Sigmoid colon (tissue), 7 donors: ENCODE data around the gene FBXO42. TPM values are rescaled to one million over a fixed set of nuclear protein-coding genes. Genes with fewer than 3 reads are reported as not detected.
A peak's percentile ranks its signal among the peaks of the same experiment; 100 is the strongest.

Experiments used
- DNase-seq: peaks from one replicate; pipeline ENCODE4 v3.0.0-alpha.2; 2019
- H3K27ac ChIP-seq, 4 donors: fragments of 200-600 bp; sonication (generic); one replicate each; pipeline ENCODE4 v1.5.1; 2016 to 2019; ENCODE audit warnings: mild to moderate bottlenecking in 1 of 4
- H3K27me3 ChIP-seq, 3 donors: fragments of 200-600 bp; sonication (generic); one replicate each; pipeline ENCODE4 v1.5.1; 2019; ENCODE audit warnings: mild to moderate bottlenecking in 1 of 3
- H3K36me3 ChIP-seq, 4 donors: fragments of 200-600 bp; sonication (generic); one replicate each; pipeline ENCODE4 v1.5.1; 2016 to 2019
- H3K4me1 ChIP-seq, 4 donors: fragments of 200-600 bp; sonication (generic); one replicate each; pipeline ENCODE4 v1.5.1; 2017 to 2019
- H3K4me3 ChIP-seq, 4 donors: fragments of 200-600 bp; sonication (generic); one replicate each; pipeline ENCODE4 v1.5.1; 2017 to 2019; ENCODE audit warnings: mild to moderate bottlenecking in 2 of 4, moderate library complexity in 1 of 4
- H3K9me3 ChIP-seq, 4 donors: fragments of 200-600 bp in 3 of 4; sonication (generic) in 3 of 4; one replicate each; pipeline versions ENCODE4 v1.5.1 to v1.6.1; 2013 to 2019
- CTCF ChIP-seq, 4 experiments: fragments of 450-650 bp in 3 of 4; fragments of 200-600 bp in 1 of 4; IDR thresholded peaks; one replicate each; pipeline ENCODE4 v1.5.1; 2016 to 2019; ENCODE audit warnings: antibody characterized with exemption in 4 of 4, mild to moderate bottlenecking in 3 of 4, moderate library complexity in 2 of 4
- EP300 ChIP-seq, 4 donors: sonication (generic); formaldehyde crosslinking; IDR thresholded peaks; one replicate each; pipeline ENCODE4 v1.6.1; 2017; ENCODE audit warnings: antibody characterized with exemption in 4 of 4
- POLR2A ChIP-seq, 2 donors: fragments of 450-650 bp; IDR thresholded peaks; one replicate each; pipeline ENCODE4 v1.6.1; 2016; ENCODE audit warnings: antibody characterized with exemption in 2 of 2, mild to moderate bottlenecking in 2 of 2, moderate library complexity in 2 of 2
- POLR2AphosphoS5 ChIP-seq, 4 donors: sonication (generic); formaldehyde crosslinking; IDR thresholded peaks; one replicate each; pipeline ENCODE4 v1.6.1; 2017; ENCODE audit warnings: antibody characterized with exemption in 4 of 4
- WGBS, 2 donors: extraction: QIAGEN DNeasy Blood & Tissue Kit; methylation state at CpG; one replicate each; pipeline ENCODE4 v1.1.7; 2013; 5-methylcytosine and 5-hydroxymethylcytosine counted together
- intact Hi-C: fragments of 100-400 bp; cut with DNase I; formaldehyde crosslinking; loops from one replicate; pipeline ENCODE4 v1.15.1; 2023
- polyA plus RNA-seq, 3 donors: library from polyadenylated mRNA; stranded (reverse); fragments of 200-250 nt; gene quantifications; one replicate each; pipeline ENCODE4 v1.2.3, GENCODE V29; 2013
- total RNA-seq, 4 donors: library from RNA; depleted of rRNA; stranded (reverse); fragments of >200 nt; gene quantifications; one replicate each; pipeline ENCODE4 v1.1.0, GENCODE V29; 2016
- donor health status: healthy with polysubstance abuse.
- donor health status: Bipolar disorder and iron deficiency.
- donor health status: healthy.

Gene FBXO42
- total and polyA plus RNA-seq, 7 donors: 8.8 to 29.6 (median 16.6) TPM

GRCh38 chr1:16207318-16208269 lies 144.7 kb downstream of the FBXO42 start:
- Histone ChIP-seq H3K4me1 (peaks cover 0 to 20% (median 16%) of the 10 kb centered on the region in 4 donors), H3K27me3 (no peaks in the 10 kb centered on the region), H3K9me3 (no peaks in the 10 kb centered on the region), H3K4me3 (peak overlapping the region; percentile 37 to 60 (median 46)), H3K27ac (peak overlapping the region; percentile 85 to 97 (median 90)), H3K36me3 (no peaks in the 10 kb centered on the region)
- intact Hi-C loops: loop anchor here (2.0 to 10.0 kb wide), 3 partner anchors 29 to 235 kb away; partner anchors contain the start of genes CPLANE2, NECAP2 and SZRD1
- WGBS, 2 donors: 65 to 79% methylated on average over 51 of the region's 51 CpGs
- TF ChIP-seq CTCF (IDR thresholded peaks at IDR 0.05): no peak
- no peak for TF ChIP-seq EP300 (IDR thresholded peaks at IDR 0.05)
- no peak for TF ChIP-seq POLR2AphosphoS5 (IDR thresholded peaks at IDR 0.05)
- TF ChIP-seq POLR2A (IDR thresholded peaks at IDR 0.05): no peak
- peak; percentile 76 for DNase-seq

GRCh38 chr1:16206547-16207317 lies 145.5 kb downstream of the FBXO42 start:
- Histone ChIP-seq H3K27ac (peak overlapping the region; percentile 85 to 97 (median 90)), H3K4me3 (peak overlapping the region; percentile 37 to 60 (median 46)), H3K36me3 (no peaks in the 10 kb centered on the region), H3K9me3 (no peaks in the 10 kb centered on the region), H3K4me1 (peaks cover 0 to 20% (median 16%) of the 10 kb centered on the region in 4 donors), H3K27me3 (no peaks in the 10 kb centered on the region)
- TF ChIP-seq POLR2AphosphoS5 (IDR thresholded peaks at IDR 0.05): peak; percentile 74 to 93 (median 77)
- no peak for TF ChIP-seq EP300 (IDR thresholded peaks at IDR 0.05)
- TF ChIP-seq POLR2A (IDR thresholded peaks at IDR 0.05): peak in 1 of 2 donors; percentile 56
- no peak for TF ChIP-seq CTCF (IDR thresholded peaks at IDR 0.05)
- WGBS, 2 donors: 1% methylated on average over 87 of the region's 87 CpGs
- intact Hi-C loops: loop anchor here (2.0 to 10.0 kb wide), 3 partner anchors 30 to 236 kb away; partner anchors contain the start of genes CPLANE2, NECAP2 and SZRD1
- DNase-seq: peak; percentile 99

- TF ChIP-seq EP300 (IDR thresholded peaks at IDR 0.05) (no peak), CTCF (IDR thresholded peaks at IDR 0.05) (no peak), POLR2A (IDR thresholded peaks at IDR 0.05) (no peak), POLR2AphosphoS5 (IDR thresholded peaks at IDR 0.05) (no peak)
- WGBS, 2 donors: 37 to 40% methylated on average over 38 of the region's 38 CpGs
- Histone ChIP-seq H3K9me3 (no peaks in the 10 kb centered on the region), H3K27ac (peak overlapping the region; percentile 85 to 97 (median 90)), H3K4me3 (peak overlapping the region; percentile 18 to 60 (median 46)), H3K27me3 (no peaks in the 10 kb centered on the region), H3K4me1 (peaks cover 0 to 20% (median 16%) of the 10 kb centered on the region in 4 donors), H3K36me3 (no peaks in the 10 kb centered on the region)
- intact Hi-C loops: loop anchor here (2.0 to 10.0 kb wide), 3 partner anchors 31 to 236 kb away; partner anchors contain the start of genes CPLANE2, NECAP2 and SZRD1
- DNase-seq: no peak
These were observed 146.3 kb downstream of the FBXO42 start for GRCh38 chr1:16205891-16206546.

- Histone ChIP-seq H3K4me3 (no peak overlapping the region), H3K36me3 (no peaks in the 10 kb centered on the region), H3K9me3 (no peaks in the 10 kb centered on the region), H3K4me1 (peaks cover 0 to 20% (median 16%) of the 10 kb centered on the region in 4 donors), H3K27me3 (no peaks in the 10 kb centered on the region), H3K27ac (peak overlapping the region in 1 of 4 donors; percentile 86)
- no peak for TF ChIP-seq POLR2AphosphoS5 (IDR thresholded peaks at IDR 0.05)
- no peak for TF ChIP-seq EP300 (IDR thresholded peaks at IDR 0.05)
- TF ChIP-seq POLR2A (IDR thresholded peaks at IDR 0.05): no peak
- TF ChIP-seq CTCF (IDR thresholded peaks at IDR 0.05): no peak
- intact Hi-C loops: loop anchor here (5.0 to 10.0 kb wide), 2 partner anchors 159 to 237 kb away; partner anchors contain the start of genes NECAP2 and SZRD1
- no peak for DNase-seq
- WGBS, 2 donors: 93 to 94% methylated on average over 11 of the region's 11 CpGs
These were observed 147.0 kb downstream of the FBXO42 start for GRCh38 chr1:16205334-16205671.
